Esophagus mucosa (tissue), 1 donor: ENCODE data around the gene ZNHIT3. TPM values are rescaled to one million over a fixed set of nuclear protein-coding genes. Genes with fewer than 3 reads are reported as not detected.

Experiments used
- total RNA-seq: library from RNA; stranded (reverse); gene quantifications from one replicate; pipeline ENCODE4 v1.2.4, GENCODE V29; 2023
- donor health status: DM: yes; HTN: yes; CAD: no.

Gene ZNHIT3
- total RNA-seq, 1 donor from 2014 or later, result 24.4 TPM

Other genes starting within 250 kb of the ZNHIT3 start
- 0.68 TPM for gene TBC1D3I, start 222.1 kb upstream of the ZNHIT3 start, total RNA-seq
- gene TBC1D3G, start 162.8 kb upstream of the ZNHIT3 start, total RNA-seq, result not detected
- gene TBC1D3H, start 98.2 kb upstream of the ZNHIT3 start, total RNA-seq, result not detected
- 73.3 TPM for gene MYO19, start 48.2 kb downstream of the ZNHIT3 start, total RNA-seq
- gene PIGW, start 48.3 kb downstream of the ZNHIT3 start, total RNA-seq, result 14.3 TPM
- 43.6 TPM for gene GGNBP2, start 58.2 kb downstream of the ZNHIT3 start, total RNA-seq
- gene DHRS11, start 105.2 kb downstream of the ZNHIT3 start, total RNA-seq, result 8.4 TPM
- 4.8 TPM for gene MRM1, start 114.9 kb downstream of the ZNHIT3 start, total RNA-seq